ENCODE measurements around the gene ATP2B2. TPM values are rescaled to one million over a fixed set of nuclear protein-coding genes. Genes with fewer than 3 reads are reported as not detected.

Gene ATP2B2
- total RNA-seq, 4 donors from 2014 or later = 0.09 to 0.12 TPM; not detected in 2

DNA sequence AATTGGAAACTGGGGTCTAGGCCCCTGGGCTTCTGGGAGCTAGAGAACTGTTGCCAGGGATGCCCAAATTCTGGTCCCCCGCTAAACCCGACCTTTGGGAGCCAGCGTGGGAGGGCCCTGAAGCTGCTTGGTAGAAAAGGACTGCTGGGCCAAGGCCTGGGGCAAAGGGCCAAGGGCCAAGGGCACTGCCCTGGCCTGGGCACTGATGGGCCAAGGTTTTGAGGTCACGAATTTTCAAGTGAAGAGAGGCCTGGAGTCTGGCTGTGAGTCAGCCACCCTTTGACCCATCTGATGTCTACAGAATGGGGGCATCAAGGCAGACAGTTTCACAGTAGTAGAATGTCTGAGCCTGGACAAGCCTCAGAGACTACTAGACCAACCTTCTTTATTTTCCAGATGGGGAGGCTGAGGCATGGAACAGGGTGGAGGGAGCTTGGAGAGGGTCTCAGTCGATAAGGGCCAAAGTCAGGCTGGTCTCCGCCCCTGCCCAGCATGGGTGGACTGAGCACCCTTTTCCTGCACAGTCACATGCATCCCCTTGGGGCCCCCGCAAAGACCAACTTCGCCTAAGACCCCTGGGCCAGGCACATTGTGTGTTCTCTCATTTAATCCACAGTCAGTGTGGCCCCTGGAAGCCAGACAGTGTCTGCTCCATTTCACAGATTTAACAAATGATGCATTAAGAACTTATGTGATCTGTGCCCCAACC, 66.3 kb downstream of the ATP2B2 start:
- DNase-seq (ENCODE audit: low spot score) (no peak), ATAC-seq (ENCODE audit: low FRiP score) (no peak)
- TF ChIP-seq, protein P1, sequence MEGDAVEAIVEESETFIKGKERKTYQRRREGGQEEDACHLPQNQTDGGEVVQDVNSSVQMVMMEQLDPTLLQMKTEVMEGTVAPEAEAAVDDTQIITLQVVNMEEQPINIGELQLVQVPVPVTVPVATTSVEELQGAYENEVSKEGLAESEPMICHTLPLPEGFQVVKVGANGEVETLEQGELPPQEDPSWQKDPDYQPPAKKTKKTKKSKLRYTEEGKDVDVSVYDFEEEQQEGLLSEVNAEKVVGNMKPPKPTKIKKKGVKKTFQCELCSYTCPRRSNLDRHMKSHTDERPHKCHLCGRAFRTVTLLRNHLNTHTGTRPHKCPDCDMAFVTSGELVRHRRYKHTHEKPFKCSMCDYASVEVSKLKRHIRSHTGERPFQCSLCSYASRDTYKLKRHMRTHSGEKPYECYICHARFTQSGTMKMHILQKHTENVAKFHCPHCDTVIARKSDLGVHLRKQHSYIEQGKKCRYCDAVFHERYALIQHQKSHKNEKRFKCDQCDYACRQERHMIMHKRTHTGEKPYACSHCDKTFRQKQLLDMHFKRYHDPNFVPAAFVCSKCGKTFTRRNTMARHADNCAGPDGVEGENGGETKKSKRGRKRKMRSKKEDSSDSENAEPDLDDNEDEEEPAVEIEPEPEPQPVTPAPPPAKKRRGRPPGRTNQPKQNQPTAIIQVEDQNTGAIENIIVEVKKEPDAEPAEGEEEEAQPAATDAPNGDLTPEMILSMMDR (IDR thresholded peaks at IDR 0.05) = no peak

DNA sequence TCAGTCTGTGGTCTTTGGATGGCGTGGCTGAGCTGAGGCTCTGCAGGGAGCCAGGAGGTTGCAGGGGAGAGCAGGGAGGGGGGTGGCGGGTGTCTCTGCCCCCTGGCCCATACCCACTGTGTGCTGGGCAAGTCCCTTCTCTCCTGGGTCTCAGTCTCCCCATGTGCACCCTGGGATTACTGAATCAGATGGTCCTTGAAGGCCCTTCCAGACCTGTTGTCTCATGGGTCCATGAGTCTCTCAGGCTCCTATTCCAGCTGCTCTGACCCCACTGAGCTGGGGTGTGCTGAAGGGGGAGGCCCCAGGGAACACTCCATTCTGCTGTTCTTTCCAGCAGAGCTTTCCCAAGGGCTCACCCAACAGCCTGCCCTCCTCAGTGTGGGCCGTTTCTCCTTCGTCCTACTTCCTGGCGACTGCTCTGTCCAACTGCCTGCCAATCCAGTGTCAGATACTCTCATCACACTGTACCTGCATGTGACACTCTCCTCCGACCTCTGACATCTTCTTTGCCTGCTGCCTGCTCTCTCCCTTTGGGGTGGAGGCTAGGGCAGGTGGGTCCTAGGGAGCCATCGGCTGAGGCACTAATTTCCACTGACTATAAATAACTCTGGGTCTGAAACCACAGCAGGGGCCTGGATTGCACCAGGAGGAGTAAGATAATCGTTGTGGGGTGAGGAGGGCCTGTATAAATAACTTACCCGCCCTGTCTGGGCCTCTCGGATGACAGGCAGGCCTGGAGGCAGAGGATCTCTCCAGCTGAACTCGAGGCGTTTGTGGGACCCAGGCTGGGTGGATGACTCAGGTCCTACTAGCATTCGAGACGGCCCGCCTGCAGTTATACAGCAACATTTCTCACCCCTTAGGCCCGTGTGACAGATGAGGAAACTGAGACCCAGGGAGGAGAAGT, 67.1 kb downstream of the ATP2B2 start:
- DNase-seq (ENCODE audit: low spot score) = no peak
- TF ChIP-seq, protein P1 (IDR thresholded peaks at IDR 0.05) = no peak
- ATAC-seq (ENCODE audit: low FRiP score) = no peak

- ATAC-seq (ENCODE audit: low FRiP score) = no peak
- DNase-seq (ENCODE audit: low spot score) = no peak
- TF ChIP-seq, protein P1 (IDR thresholded peaks at IDR 0.05) = no peak
Observed at GRCh38 chr3:10437272-10437994, 68.0 kb downstream of the ATP2B2 start.

GRCh38 chr3:10435850-10436249, 69.5 kb downstream of the ATP2B2 start:
- TF ChIP-seq, protein P1 (IDR thresholded peaks at IDR 0.05) = no peak
- ATAC-seq (ENCODE audit: low FRiP score) = no peak
- DNase-seq (ENCODE audit: low spot score) = no peak

GRCh38 chr3:10434938-10435336, 70.4 kb downstream of the ATP2B2 start:
- TF ChIP-seq, protein P1 (IDR thresholded peaks at IDR 0.05) = no peak
- DNase-seq (ENCODE audit: low spot score) = no peak
- ATAC-seq (ENCODE audit: low FRiP score) = no peak

GRCh38 chr3:10434144-10434937, 71.0 kb downstream of the ATP2B2 start:
- ATAC-seq (ENCODE audit: low FRiP score) (no peak), DNase-seq (ENCODE audit: low spot score) (no peak)
- TF ChIP-seq, protein P1 (IDR thresholded peaks at IDR 0.05) = no peak
